Stimulated activated effector memory CD8-positive, alpha-beta T cell treated with anti-CD3 and anti-CD28 coated beads, Interleukin-12 subunit alpha, Interleukin-12 subunit beta, amount 100 ng/mL, for 72 hours (primary cell): ENCODE data around the gene OLA1.
A peak's percentile ranks its signal among the peaks of the same experiment; 100 is the strongest.

Experiments
- ATAC-seq: fragments of 150-1000 bp; cut with Tn5 transposase; 2 replicates; pipeline ENCODE4 v1.10.0; 2021
- DNase-seq, 2 donors: peaks; one replicate each; pipeline ENCODE4 v3.0.0; 2021 to 2022; ENCODE audit warnings: low spot score in 2 of 2
- H3K27ac Mint-ChIP-seq: one replicate; pipeline ENCODE4 v1.8.0; 2022; ENCODE audit warnings: mild to moderate bottlenecking, mixed read lengths
- H3K36me3 Mint-ChIP-seq: one replicate; pipeline ENCODE4 v1.8.0; 2022; ENCODE audit warnings: mild to moderate bottlenecking, mixed read lengths
- H3K4me1 Mint-ChIP-seq: one replicate; pipeline ENCODE4 v1.8.0; 2022; ENCODE audit warnings: mixed read lengths
- H3K4me3 Mint-ChIP-seq: one replicate; pipeline ENCODE4 v1.8.0; 2022; ENCODE audit warnings: mild to moderate bottlenecking, mixed read lengths
- H3K9me3 Mint-ChIP-seq: one replicate; pipeline ENCODE4 v1.8.0; 2022; ENCODE audit warnings: mixed read lengths

OLA1 gene

GRCh38 chr2:174125090-174125489, 123.2 kb downstream of the OLA1 start:
- no peak overlapping the region for H3K27ac Mint-ChIP-seq
- no peaks in the 10 kb centered on the region for H3K36me3 Mint-ChIP-seq
- H3K4me3 Mint-ChIP-seq, result no peak overlapping the region
- ATAC-seq (no peak), DNase-seq (no peak)
- no peaks in the 10 kb centered on the region for H3K9me3 Mint-ChIP-seq
- H3K4me1 Mint-ChIP-seq, result peaks cover 8% of the 10 kb centered on the region

GRCh38 chr2:174124181-174124580, 124.2 kb downstream of the OLA1 start:
- Mint-ChIP-seq H3K9me3 (no peaks in the 10 kb centered on the region), H3K36me3 (no peaks in the 10 kb centered on the region), H3K4me3 (no peak overlapping the region), H3K27ac (no peak overlapping the region), H3K4me1 (peaks cover 8% of the 10 kb centered on the region)
- no peak for ATAC-seq
- DNase-seq, result no peak

DNA sequence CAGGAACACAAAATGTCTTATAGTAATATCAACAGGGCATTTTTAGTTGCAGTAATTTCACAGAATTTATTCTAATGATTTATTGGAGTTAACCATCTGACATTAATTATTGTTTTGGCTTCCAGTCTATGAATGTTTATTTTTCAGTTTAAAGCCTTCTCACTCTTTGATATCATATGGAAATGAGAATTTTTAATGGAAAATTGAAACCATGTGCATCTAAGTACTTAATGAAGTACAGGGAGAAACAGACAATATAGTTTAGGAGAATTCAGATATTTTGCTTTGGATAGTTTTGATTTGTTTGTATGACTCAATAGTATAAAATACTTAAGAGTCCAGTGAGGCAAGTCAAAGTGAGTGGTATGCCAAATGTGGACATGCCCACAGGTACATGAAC, 126.1 kb downstream of the OLA1 start:
- Mint-ChIP-seq H3K9me3 (no peaks in the 10 kb centered on the region), H3K4me1 (peaks cover 8% of the 10 kb centered on the region), H3K27ac (no peak overlapping the region), H3K36me3 (no peaks in the 10 kb centered on the region), H3K4me3 (no peak overlapping the region)
- no peak for ATAC-seq
- DNase-seq, result no peak

DNA sequence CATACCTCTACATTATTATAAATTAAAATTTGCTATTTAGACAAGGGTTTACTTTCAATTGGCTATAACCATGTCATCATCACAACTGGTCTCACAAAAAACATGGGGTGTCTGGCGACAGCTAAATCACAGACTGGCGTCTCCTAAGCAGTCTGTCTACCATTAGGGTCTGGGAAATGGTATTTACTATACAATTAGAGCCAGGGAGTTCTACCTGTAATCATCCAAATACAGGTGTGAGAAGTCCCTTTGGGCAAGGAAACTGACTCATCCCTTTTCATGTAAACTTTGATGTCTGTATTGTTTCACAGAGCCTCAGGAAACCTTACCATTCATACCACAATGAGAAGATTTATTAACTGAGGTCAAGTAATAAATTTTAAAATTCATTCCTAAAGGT, 126.7 kb downstream of the OLA1 start:
- Mint-ChIP-seq H3K4me1 (peaks cover 8% of the 10 kb centered on the region), H3K27ac (no peak overlapping the region), H3K9me3 (no peaks in the 10 kb centered on the region), H3K36me3 (no peaks in the 10 kb centered on the region), H3K4me3 (no peak overlapping the region)
- no peak for DNase-seq
- no peak for ATAC-seq

DNA sequence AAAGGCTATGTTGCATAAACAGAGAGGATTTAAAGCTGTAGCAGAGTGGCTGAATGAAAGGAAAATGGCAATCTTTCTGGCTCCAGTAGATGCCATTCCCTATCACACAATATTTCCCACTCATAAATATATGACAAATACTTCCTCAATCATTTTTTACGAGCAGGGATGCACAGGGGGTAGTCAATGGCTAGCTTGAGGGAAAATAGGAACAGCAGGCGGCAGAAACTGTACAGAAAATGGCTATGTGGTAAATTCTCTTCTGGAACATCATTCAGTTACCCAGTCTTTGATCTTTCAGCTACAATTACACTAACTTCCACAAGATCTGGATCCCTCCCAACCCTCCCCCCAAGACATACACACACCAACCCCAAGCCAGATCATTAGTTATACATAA, 127.2 kb downstream of the OLA1 start:
- ATAC-seq (no peak), DNase-seq (no peak)
- H3K4me3 Mint-ChIP-seq, result no peak overlapping the region
- H3K9me3 Mint-ChIP-seq, result no peaks in the 10 kb centered on the region
- no peaks in the 10 kb centered on the region for H3K36me3 Mint-ChIP-seq
- peaks cover 8% of the 10 kb centered on the region for H3K4me1 Mint-ChIP-seq
- H3K27ac Mint-ChIP-seq, result no peak overlapping the region

DNA sequence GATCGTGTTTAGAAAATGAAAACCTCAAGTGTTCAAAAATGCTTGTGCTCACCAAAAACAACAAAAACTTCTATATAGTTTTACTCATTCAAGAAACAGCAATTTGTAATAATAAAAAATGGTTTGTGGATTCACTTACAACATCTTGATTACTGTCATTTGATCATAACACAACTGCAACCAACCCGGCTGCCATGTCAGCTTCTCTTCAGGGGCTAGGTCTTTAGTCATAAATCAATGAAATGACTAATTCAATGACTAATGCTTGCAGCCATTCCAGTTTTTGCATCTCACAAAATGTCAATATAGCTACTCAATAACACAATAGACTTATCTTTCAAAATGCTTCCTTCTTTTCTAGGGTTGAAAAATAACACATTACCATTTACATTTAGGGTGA, 128.0 kb downstream of the OLA1 start:
- ATAC-seq (peak; percentile 100), DNase-seq (peak in 1 of 2 donors; percentile 62)
- H3K9me3 Mint-ChIP-seq, result no peaks in the 10 kb centered on the region
- H3K4me1 Mint-ChIP-seq, result peaks cover 8% of the 10 kb centered on the region
- H3K36me3 Mint-ChIP-seq, result no peaks in the 10 kb centered on the region
- H3K4me3 Mint-ChIP-seq, result no peak overlapping the region
- no peak overlapping the region for H3K27ac Mint-ChIP-seq

DNA sequence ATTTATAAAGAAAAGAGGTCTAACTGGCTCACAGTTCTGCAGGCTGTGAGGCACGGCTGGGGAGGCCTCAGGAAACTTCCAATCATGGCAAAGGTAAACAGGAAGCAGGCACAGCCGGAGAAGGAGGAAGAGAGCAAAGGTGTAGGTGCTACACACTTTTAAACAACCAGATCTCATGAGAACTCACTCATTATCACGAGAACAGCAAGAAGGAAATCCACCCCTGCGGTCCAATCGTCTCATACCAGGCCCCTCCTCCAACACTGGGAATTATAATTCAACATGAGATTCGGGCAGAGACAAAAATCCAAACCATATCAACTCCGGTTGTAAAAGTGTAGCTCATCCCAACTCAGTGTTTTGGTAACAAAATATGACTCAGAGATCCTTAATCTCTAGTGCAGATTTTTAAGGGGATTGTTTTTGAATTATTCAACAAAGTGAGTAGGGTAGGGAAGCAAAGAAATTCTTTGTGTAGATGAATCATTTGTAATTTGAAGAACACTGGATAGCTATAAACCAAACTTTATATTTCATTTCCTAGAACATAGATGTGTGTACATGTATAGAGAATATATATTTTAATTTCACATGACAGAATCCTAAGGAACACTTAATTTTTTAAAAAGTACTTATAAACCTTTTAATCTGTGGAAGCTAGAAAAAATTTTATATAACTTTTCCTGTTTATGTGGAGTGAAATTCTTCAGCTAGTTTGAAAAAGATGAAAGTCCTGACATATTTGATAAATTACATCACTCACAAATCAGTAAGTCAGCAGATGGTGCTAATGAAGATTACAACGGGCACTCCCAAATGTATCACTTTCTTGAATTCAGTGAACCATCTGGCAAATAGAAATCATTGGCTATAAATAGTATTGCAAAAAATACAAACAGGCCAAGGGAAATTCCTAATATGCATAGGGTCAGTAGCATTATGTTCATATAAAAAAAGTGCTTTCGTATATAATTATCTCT, 130.1 kb downstream of the OLA1 start:
- Mint-ChIP-seq H3K9me3 (no peaks in the 10 kb centered on the region), H3K4me1 (peaks cover 8% of the 10 kb centered on the region), H3K27ac (no peak overlapping the region), H3K36me3 (peaks cover 7% of the 10 kb centered on the region), H3K4me3 (no peak overlapping the region)
- ATAC-seq (no peak), DNase-seq (no peak)

DNA sequence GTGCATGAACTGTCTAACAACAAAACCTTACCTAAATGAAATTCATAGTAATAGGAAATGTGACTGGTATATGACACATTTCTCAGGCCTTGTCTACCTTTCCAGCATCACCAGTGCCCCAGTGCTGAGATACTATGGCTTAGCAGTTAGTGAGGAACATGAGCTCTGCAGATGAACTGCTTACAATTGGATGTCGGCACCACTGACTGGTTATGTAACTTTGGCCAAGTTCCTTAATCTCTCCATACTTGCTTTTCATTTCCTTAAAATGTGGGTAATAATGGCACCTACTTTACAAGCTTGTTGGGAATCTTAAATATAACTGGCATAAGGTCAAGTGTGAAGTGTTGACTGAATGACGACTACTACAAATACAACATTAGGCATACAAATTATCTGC, 136.3 kb downstream of the OLA1 start:
- Mint-ChIP-seq H3K27ac (no peak overlapping the region), H3K4me3 (no peak overlapping the region), H3K4me1 (no peaks in the 10 kb centered on the region), H3K9me3 (no peaks in the 10 kb centered on the region), H3K36me3 (peaks cover 7% of the 10 kb centered on the region)
- ATAC-seq (no peak), DNase-seq (no peak)

DNA sequence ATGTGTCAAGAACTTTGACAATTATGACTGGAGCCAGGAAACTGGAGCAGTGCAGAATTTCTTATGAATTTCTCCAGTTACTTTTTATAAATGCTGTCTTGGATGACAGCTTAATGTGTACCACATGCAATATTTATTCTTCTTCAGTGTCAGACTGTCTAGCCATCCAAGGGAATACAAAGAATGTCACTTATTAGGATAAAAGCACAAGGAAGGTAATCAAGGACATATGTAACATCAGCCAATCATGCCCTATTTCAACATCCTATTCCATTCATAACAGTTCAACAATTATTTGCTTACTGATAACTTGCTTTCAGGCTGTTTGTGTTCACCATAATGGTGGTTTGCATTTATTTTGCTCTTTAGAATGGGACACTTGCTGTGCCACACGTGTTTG, 139.8 kb downstream of the OLA1 start:
- peak; percentile 45 for ATAC-seq
- no peaks in the 10 kb centered on the region for H3K9me3 Mint-ChIP-seq
- no peak overlapping the region for H3K27ac Mint-ChIP-seq
- H3K4me1 Mint-ChIP-seq, result peaks cover 3% of the 10 kb centered on the region
- H3K4me3 Mint-ChIP-seq, result no peak overlapping the region
- no peaks in the 10 kb centered on the region for H3K36me3 Mint-ChIP-seq
- DNase-seq, result no peak

GRCh38 chr2:174106736-174107135, 141.6 kb downstream of the OLA1 start:
- H3K4me3 Mint-ChIP-seq, result no peak overlapping the region
- DNase-seq (no peak), ATAC-seq (no peak)
- no peaks in the 10 kb centered on the region for H3K9me3 Mint-ChIP-seq
- H3K27ac Mint-ChIP-seq, result no peak overlapping the region
- no peaks in the 10 kb centered on the region for H3K36me3 Mint-ChIP-seq
- peaks cover 11% of the 10 kb centered on the region for H3K4me1 Mint-ChIP-seq

DNA sequence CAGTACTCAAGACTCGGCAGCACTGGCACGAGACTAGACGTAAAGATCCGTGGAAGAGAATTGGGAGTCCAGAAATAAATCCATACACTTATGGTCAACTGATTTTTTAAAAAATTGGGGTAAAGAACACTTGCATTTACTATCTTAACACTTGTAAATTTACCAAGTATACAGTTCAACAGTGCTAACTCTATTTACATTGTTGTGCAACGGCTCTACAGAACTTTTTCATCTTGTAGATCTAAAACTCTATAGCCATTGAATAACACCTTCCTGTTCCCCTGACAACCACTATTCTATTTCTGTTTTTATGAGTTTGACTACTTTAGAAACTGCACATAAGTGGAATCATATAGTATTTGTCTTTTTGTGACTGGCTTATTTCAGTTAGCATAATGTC, 153.8 kb downstream of the OLA1 start:
- Mint-ChIP-seq H3K36me3 (peaks cover 10% of the 10 kb centered on the region), H3K4me1 (no peaks in the 10 kb centered on the region), H3K4me3 (no peak overlapping the region), H3K9me3 (no peaks in the 10 kb centered on the region), H3K27ac (no peak overlapping the region)
- ATAC-seq, result no peak
- no peak for DNase-seq

- Mint-ChIP-seq H3K36me3 (peaks cover 11% of the 10 kb centered on the region), H3K4me3 (no peak overlapping the region), H3K9me3 (no peaks in the 10 kb centered on the region), H3K27ac (peak overlapping the region; percentile 15), H3K4me1 (no peaks in the 10 kb centered on the region)
- ATAC-seq (no peak), DNase-seq (no peak)
These were observed 157.9 kb downstream of the OLA1 start for GRCh38 chr2:174090476-174090875.

- Mint-ChIP-seq H3K36me3 (peaks cover 5% of the 10 kb centered on the region), H3K4me3 (no peak overlapping the region)
- no peak for ATAC-seq
These were observed 159.4 kb downstream of the OLA1 start for GRCh38 chr2:174088706-174089460.

DNA sequence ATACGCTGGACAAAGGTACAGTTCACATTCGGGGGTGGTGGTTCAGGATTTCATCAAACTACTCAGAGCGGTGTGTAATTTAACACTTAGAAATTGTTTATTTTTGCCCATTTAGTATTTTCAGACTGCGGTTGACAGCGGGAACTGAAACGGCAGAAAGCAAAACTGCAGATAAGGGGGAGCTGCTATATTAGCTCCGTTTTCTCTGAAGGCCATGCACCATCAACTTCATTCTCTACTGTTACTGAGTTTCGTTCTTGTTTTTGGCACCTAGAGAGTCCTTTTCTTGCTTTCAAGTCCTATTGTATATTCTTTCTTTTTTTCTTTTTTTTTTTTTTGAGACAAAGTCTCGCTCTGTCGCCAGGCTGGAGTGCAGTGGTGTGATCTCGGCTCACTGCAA, 161.6 kb downstream of the OLA1 start:
- no peak overlapping the region for H3K27ac Mint-ChIP-seq
- H3K4me3 Mint-ChIP-seq, result no peak overlapping the region
- H3K4me1 Mint-ChIP-seq, result no peaks in the 10 kb centered on the region
- ATAC-seq (no peak), DNase-seq (no peak)
- H3K36me3 Mint-ChIP-seq, result peaks cover 5% of the 10 kb centered on the region
- no peaks in the 10 kb centered on the region for H3K9me3 Mint-ChIP-seq

More at GRCh38 chr2:174088706-174089460, 159.4 kb downstream of the OLA1 start:
- Mint-ChIP-seq H3K4me1 (no peaks in the 10 kb centered on the region), H3K27ac (no peak overlapping the region), H3K9me3 (no peaks in the 10 kb centered on the region)
- no peak for DNase-seq

- Mint-ChIP-seq H3K4me3 (no peak overlapping the region), H3K36me3 (peaks cover 5% of the 10 kb centered on the region), H3K27ac (no peak overlapping the region), H3K9me3 (no peaks in the 10 kb centered on the region), H3K4me1 (no peaks in the 10 kb centered on the region)
- DNase-seq (no peak), ATAC-seq (no peak)
These were observed 162.6 kb downstream of the OLA1 start for GRCh38 chr2:174085781-174086180.
